ENCODE results near the gene TRIM10.

- TF ChIP-seq CTCF (IDR thresholded peaks at IDR 0.05; ENCODE audit: low read length) (no peak), EZH2 (optimal IDR thresholded peaks at IDR 0.05; ENCODE audit: low read depth, low read length) (no peak), EZH2phosphoT487 (IDR thresholded peaks at IDR 0.05; ENCODE audit: low read length) (no peak)
Measured at GRCh38 chr6:30104661-30105060, 56.4 kb downstream of the TRIM10 start.

All from MM.1S (cell line).